ENCODE data around the gene SMG6.

GRCh38 chr17:2051061-2051932, 252.3 kb downstream of the SMG6 start:
- TF ChIP-seq CTCF (conservative IDR thresholded peaks at IDR 0.05 in 1 of 2, IDR thresholded peaks at IDR 0.05 in 1 of 2; ENCODE audit: extremely low read depth in 1 of 2, insufficient read depth in 1 of 2, low read depth in 1 of 2, low read length in 2 of 2) (no peak), EZH2 (IDR thresholded peaks at IDR 0.05; ENCODE audit: borderline replicate concordance, low read length) (no peak)

All from mammary epithelial cell (primary cell).